Glutamatergic neuron (in vitro differentiated cells): ENCODE measurements around the gene AK9. TPM values are rescaled to one million over a fixed set of nuclear protein-coding genes. Genes with fewer than 3 reads are reported as not detected.
"Not testable (repeated sequence)": the region's sequence is repeated elsewhere in the genome, so short reads cannot be mapped to it uniquely, and the experiment has no call there.

Experiments used
- DNase-seq: peaks from one replicate; pipeline ENCODE4 v3.0.0; 2022
- H3K27ac Mint-ChIP-seq: one replicate; pipeline ENCODE4 v1.8.0; 2020; ENCODE audit warnings: mild to moderate bottlenecking, mixed read lengths, inconsistent platforms; ENCODE audit not compliant: unreplicated experiment
- H3K27me3 Mint-ChIP-seq: one replicate; pipeline ENCODE4 v1.8.0; 2020; ENCODE audit warnings: mild to moderate bottlenecking, moderate library complexity, mixed read lengths, inconsistent platforms; ENCODE audit not compliant: unreplicated experiment
- H3K36me3 Mint-ChIP-seq: one replicate; pipeline ENCODE4 v1.8.0; 2020; ENCODE audit warnings: mild to moderate bottlenecking, mixed read lengths, inconsistent platforms; ENCODE audit not compliant: unreplicated experiment
- H3K4me1 Mint-ChIP-seq: one replicate; pipeline ENCODE4 v1.8.0; 2020; ENCODE audit warnings: mild to moderate bottlenecking, low read depth, mixed read lengths, inconsistent platforms; ENCODE audit not compliant: unreplicated experiment
- H3K4me3 Mint-ChIP-seq: one replicate; pipeline ENCODE4 v1.8.0; 2020; ENCODE audit warnings: mild to moderate bottlenecking, mixed read lengths, inconsistent platforms; ENCODE audit not compliant: unreplicated experiment
- H3K9me3 Mint-ChIP-seq: one replicate; pipeline ENCODE4 v1.8.0; 2020; ENCODE audit warnings: mild to moderate bottlenecking, moderate library complexity, mixed read lengths, inconsistent platforms; ENCODE audit not compliant: unreplicated experiment
- CTCF ChIP-seq: fragments of 200-600 bp; sonication (generic); IDR thresholded peaks from one replicate; pipeline ENCODE4 v1.5.0; 2021; ENCODE audit not compliant: partially characterized antibody, unreplicated experiment
- total RNA-seq: library from RNA; stranded (reverse); fragmentation: NEBNext Ultra II Directional; extraction: Animal tissue kit (Norgen Biotek cat#: 25700); gene quantifications from one replicate; pipeline ENCODE4 v1.2.1, GENCODE V29; 2021; ENCODE audit not compliant: unreplicated experiment

The AK9 gene
- total RNA-seq, 1 donor from 2014 or later = 8.1 TPM

GRCh38 chr6:109713097-109713496 lies 22.1 kb upstream of the AK9 start:
- Mint-ChIP-seq H3K27me3 (peaks cover 4% of the 10 kb centered on the region), H3K9me3 (peaks cover 2% of the 10 kb centered on the region), H3K4me1 (peaks cover 6% of the 10 kb centered on the region), H3K27ac (no peak overlapping the region), H3K4me3 (no peak overlapping the region), H3K36me3 (peaks cover 24% of the 10 kb centered on the region)
- TF ChIP-seq CTCF = no peak
- DNase-seq = no peak

GRCh38 chr6:109708099-109708498 lies 17.1 kb upstream of the AK9 start:
- peaks cover 24% of the 10 kb centered on the region for H3K36me3 Mint-ChIP-seq
- not testable (repeated sequence) for DNase-seq, H3K4me1 Mint-ChIP-seq, H3K27me3 Mint-ChIP-seq, H3K4me3 Mint-ChIP-seq, H3K9me3 Mint-ChIP-seq, H3K27ac Mint-ChIP-seq

- H3K27me3 Mint-ChIP-seq = peaks cover 4% of the 10 kb centered on the region
- H3K4me1 Mint-ChIP-seq = peaks cover 4% of the 10 kb centered on the region
- peaks cover 24% of the 10 kb centered on the region for H3K36me3 Mint-ChIP-seq
- H3K9me3 Mint-ChIP-seq = peaks cover 2% of the 10 kb centered on the region
- H3K4me3 Mint-ChIP-seq = no peak overlapping the region
- TF ChIP-seq CTCF = no peak
- DNase-seq = no peak
- no peak overlapping the region for H3K27ac Mint-ChIP-seq
Measured at GRCh38 chr6:109706513-109706912, 15.5 kb upstream of the AK9 start.

GRCh38 chr6:109705258-109705657 lies 14.3 kb upstream of the AK9 start:
- Mint-ChIP-seq H3K4me1 (peaks cover 5% of the 10 kb centered on the region), H3K36me3 (peaks cover 18% of the 10 kb centered on the region), H3K27ac (no peak overlapping the region), H3K9me3 (peaks cover 2% of the 10 kb centered on the region), H3K4me3 (no peak overlapping the region), H3K27me3 (peaks cover 2% of the 10 kb centered on the region)
- peak; percentile 94 for TF ChIP-seq CTCF
- peak; percentile 82 for DNase-seq

- no peak overlapping the region for H3K27ac Mint-ChIP-seq
- no peak for TF ChIP-seq CTCF
- H3K27me3 Mint-ChIP-seq = no peaks in the 10 kb centered on the region
- H3K36me3 Mint-ChIP-seq = no peaks in the 10 kb centered on the region
- H3K4me1 Mint-ChIP-seq = peaks cover 5% of the 10 kb centered on the region
- no peaks in the 10 kb centered on the region for H3K9me3 Mint-ChIP-seq
- no peak for DNase-seq
- no peak overlapping the region for H3K4me3 Mint-ChIP-seq
Measured at GRCh38 chr6:109702791-109703190, 11.8 kb upstream of the AK9 start.

- Mint-ChIP-seq H3K27me3 (no peaks in the 10 kb centered on the region), H3K9me3 (no peaks in the 10 kb centered on the region), H3K27ac (no peak overlapping the region), H3K36me3 (no peaks in the 10 kb centered on the region), H3K4me1 (peaks cover 5% of the 10 kb centered on the region), H3K4me3 (no peak overlapping the region)
- no peak for TF ChIP-seq CTCF
- no peak for DNase-seq
Measured at GRCh38 chr6:109701774-109702173, 10.8 kb upstream of the AK9 start.
